Measurements from ENCODE around the gene TMED10.

GRCh38 chr14:75200451-75200850 lies 24.0 kb upstream of the TMED10 start:
- TF ChIP-seq POLR2A (IDR thresholded peaks at IDR 0.05) (no peak), CTCF (IDR thresholded peaks at IDR 0.05 in 8 of 11, conservative IDR thresholded peaks at IDR 0.05 in 3 of 11) (no peak)

Data from spleen (tissue), 7 donors.